NCI-H69 (cell line): Measurements from ENCODE around the gene PTBP3.
A peak's percentile ranks its signal among the peaks of the same experiment; 100 is the strongest.
"Not testable (repeated sequence)": the region's sequence is repeated elsewhere in the genome, so short reads cannot be mapped to it uniquely, and the experiment has no call there.

Experiments used
- DNase-seq: peaks from one replicate; lab custom pipeline; 2025; lab: John Stamatoyannopoulos, UW

Gene PTBP3

GRCh38 chr9:112322701-112323377 lies 10.6 kb downstream of the PTBP3 start:
- no peak for DNase-seq

GRCh38 chr9:112316258-112316943 lies 17.0 kb downstream of the PTBP3 start:
- no peak for DNase-seq

- DNase-seq = no peak
These were observed 17.8 kb downstream of the PTBP3 start for GRCh38 chr9:112315331-112316257.

- DNase-seq = no peak
These were observed 21.3 kb downstream of the PTBP3 start for GRCh38 chr9:112312139-112312538.

- peak; percentile 28 for DNase-seq
These were observed 21.9 kb downstream of the PTBP3 start for GRCh38 chr9:112311497-112311896.

GRCh38 chr9:112310826-112311225 lies 22.6 kb downstream of the PTBP3 start:
- peak; percentile 48 for DNase-seq

- peak; percentile 97 for DNase-seq
These were observed 24.8 kb downstream of the PTBP3 start for GRCh38 chr9:112308588-112308987.

GRCh38 chr9:112301420-112301819 lies 32.0 kb downstream of the PTBP3 start:
- DNase-seq = peak; percentile 51

- DNase-seq = peak; percentile 28
These were observed 33.9 kb downstream of the PTBP3 start for GRCh38 chr9:112299514-112299913.

GRCh38 chr9:112296929-112297328 lies 36.5 kb downstream of the PTBP3 start:
- no peak for DNase-seq

GRCh38 chr9:112295174-112295573 lies 38.2 kb downstream of the PTBP3 start:
- DNase-seq = peak; percentile 32

GRCh38 chr9:112288029-112288428 lies 45.4 kb downstream of the PTBP3 start:
- no peak for DNase-seq

GRCh38 chr9:112286926-112287325 lies 46.5 kb downstream of the PTBP3 start:
- DNase-seq = no peak

- no peak for DNase-seq
These were observed 48.4 kb downstream of the PTBP3 start for GRCh38 chr9:112285056-112285455.

GRCh38 chr9:112283582-112284253 lies 49.7 kb downstream of the PTBP3 start:
- DNase-seq = peak; percentile 40

- not testable (repeated sequence) for DNase-seq
These were observed 50.6 kb downstream of the PTBP3 start for GRCh38 chr9:112282841-112283240.

GRCh38 chr9:112280904-112281303 lies 52.5 kb downstream of the PTBP3 start:
- DNase-seq = no peak

- no peak for DNase-seq
These were observed 53.9 kb downstream of the PTBP3 start for GRCh38 chr9:112279501-112279900.

- no peak for DNase-seq
These were observed 55.3 kb downstream of the PTBP3 start for GRCh38 chr9:112278152-112278551.

- no peak for DNase-seq
These were observed 58.8 kb downstream of the PTBP3 start for GRCh38 chr9:112274600-112274999.

- peak; percentile 45 for DNase-seq
These were observed 59.5 kb downstream of the PTBP3 start for GRCh38 chr9:112273876-112274275.
